Gastroesophageal sphincter (tissue), 4 donors: ENCODE measurements around the gene C17orf107. TPM values are rescaled to one million over a fixed set of nuclear protein-coding genes. Genes with fewer than 3 reads are reported as not detected.

Experiments
- ATAC-seq: fragments of 150-250 bp; one replicate; pipeline ENCODE4 v1.9.1; 2016; ENCODE audit warnings: mild to moderate bottlenecking, moderate library complexity
- H3K27ac ChIP-seq, 4 donors: fragments of 200-600 bp; sonication (generic) in 3 of 4; 1 replicate in 3 of 4; 2 replicates in 1 of 4; pipeline ENCODE4 v1.5.1; 2016 to 2019
- H3K27me3 ChIP-seq: fragments of 200-600 bp; sonication (generic); one replicate; pipeline ENCODE4 v1.5.1; 2019
- H3K36me3 ChIP-seq, 2 donors: fragments of 200-600 bp; sonication (generic); one replicate each; pipeline ENCODE4 v1.5.1; 2019; ENCODE audit warnings: control low read depth in 1 of 2
- H3K4me1 ChIP-seq, 3 donors: fragments of 200-600 bp; sonication (generic); 1 replicate in 2 of 3; 2 replicates in 1 of 3; pipeline ENCODE4 v1.5.1; 2016 to 2019; ENCODE audit warnings: control low read depth in 2 of 3
- H3K4me3 ChIP-seq, 2 donors: fragments of 200-600 bp; sonication (generic); one replicate each; pipeline ENCODE4 v1.5.1; 2019; ENCODE audit warnings: mild to moderate bottlenecking in 1 of 2, moderate library complexity in 1 of 2
- H3K9me3 ChIP-seq, 3 donors: fragments of 200-600 bp; sonication (generic); one replicate each; pipeline ENCODE4 v1.5.1; 2017 to 2019; ENCODE audit warnings: control low read depth in 2 of 3
- EP300 ChIP-seq: sonication (generic); formaldehyde crosslinking; IDR thresholded peaks from one replicate; pipeline ENCODE4 v1.6.1; 2017; ENCODE audit warnings: antibody characterized with exemption, mild to moderate bottlenecking
- POLR2A ChIP-seq, 2 donors: fragments of 450-650 bp; IDR thresholded peaks; one replicate each; pipeline ENCODE4 v1.6.1; 2017; ENCODE audit warnings: antibody characterized with exemption in 2 of 2, mild to moderate bottlenecking in 2 of 2, moderate library complexity in 1 of 2
- POLR2AphosphoS5 ChIP-seq: sonication (generic); formaldehyde crosslinking; IDR thresholded peaks from one replicate; pipeline ENCODE4 v1.6.1; 2017; ENCODE audit warnings: antibody characterized with exemption
- WGBS, 2 donors: methylation state at CpG; one replicate each; pipeline ENCODE4 v1.1.5; 2018; ENCODE audit warnings: low coverage in 1 of 2; 5-methylcytosine and 5-hydroxymethylcytosine counted together
- total RNA-seq, 4 donors: library from RNA; depleted of rRNA; stranded (reverse); fragments of >200 nt; gene quantifications; one replicate each; pipeline ENCODE4 v1.1.0, GENCODE V29; 2016
- TF ChIP-seq, protein P1 (sequence below), 4 experiments: fragments of 200-600 bp in 2 of 4; fragments of 450-650 bp in 2 of 4; sonication (generic) in 1 of 4; IDR thresholded peaks; one replicate each; pipeline ENCODE4 v1.5.1; 2017 to 2019; ENCODE audit warnings: antibody characterized with exemption in 4 of 4, mild to moderate bottlenecking in 2 of 4, moderate library complexity in 2 of 4

Gene C17orf107
- under 1 TPM; 0.30 to 0.81 (median 0.68) TPM for total RNA-seq

DNA sequence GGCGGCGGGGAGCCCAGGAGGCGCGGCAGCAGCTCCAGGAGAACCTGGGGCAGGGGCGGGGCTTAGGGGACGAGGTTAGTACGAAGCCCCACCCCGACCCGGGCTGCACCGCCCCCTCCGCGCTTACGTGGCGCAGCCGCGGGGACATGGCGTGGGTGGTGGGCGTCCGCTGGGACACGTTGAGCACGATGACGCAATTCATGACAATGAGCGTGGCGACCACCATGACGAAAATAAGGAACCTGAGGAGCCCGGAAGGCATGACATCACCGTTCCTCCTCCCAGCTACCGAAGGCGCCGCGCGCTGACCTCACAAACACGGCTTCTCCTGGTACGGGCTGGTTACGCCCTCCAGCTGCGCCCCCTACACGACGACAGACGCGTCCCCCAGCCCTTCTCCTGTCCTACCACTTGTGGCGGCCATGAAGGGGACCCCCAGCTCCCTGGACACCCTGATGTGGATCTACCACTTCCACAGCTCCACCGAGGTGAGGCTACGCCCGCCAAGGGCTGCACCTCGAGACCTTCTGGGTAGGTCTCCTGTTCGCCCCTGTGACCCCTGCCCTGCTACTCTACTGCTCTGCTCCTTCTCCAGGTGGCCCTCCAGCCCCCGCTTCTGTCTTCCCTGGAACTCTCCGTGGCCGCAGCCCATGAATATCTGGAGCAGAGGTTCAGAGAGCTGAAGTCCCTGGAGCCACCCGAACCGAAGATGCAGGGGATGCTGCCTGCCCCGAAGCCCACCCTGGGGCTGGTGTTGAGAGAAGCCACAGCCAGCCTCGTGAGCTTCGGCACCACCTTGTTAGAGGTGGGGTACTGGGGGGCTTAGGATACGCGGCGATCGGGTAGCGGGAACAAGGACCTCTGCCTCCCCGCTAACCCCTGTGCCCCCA lies at the start of gene C17orf107:
Gene C17orf107 (plus strand): TSS at position 196 of the 890 bp plus-strand sequence. CDS start 227 bp downstream, at position 423.
- Histone ChIP-seq H3K27me3 (peaks cover 45% of the 10 kb centered on the region), H3K27ac (peak within 1 kb of the TSS in 1 of 4 donors; percentile 24), H3K4me1 (peaks cover 0 to 37% (median 11%) of the 10 kb centered on the region in 3 donors), H3K36me3 (peaks cover 0 to 32% of the 10 kb centered on the region in 2 donors), H3K9me3 (no peaks in the 10 kb centered on the region), H3K4me3 (peak within 1 kb of the TSS; percentile 11 to 55)
- TF ChIP-seq POLR2AphosphoS5 (peak; percentile 11), EP300 (no peak), POLR2A (IDR thresholded peaks at IDR 0.05) (peak in 1 of 2 donors; percentile 9)
- TF ChIP-seq, protein P1, sequence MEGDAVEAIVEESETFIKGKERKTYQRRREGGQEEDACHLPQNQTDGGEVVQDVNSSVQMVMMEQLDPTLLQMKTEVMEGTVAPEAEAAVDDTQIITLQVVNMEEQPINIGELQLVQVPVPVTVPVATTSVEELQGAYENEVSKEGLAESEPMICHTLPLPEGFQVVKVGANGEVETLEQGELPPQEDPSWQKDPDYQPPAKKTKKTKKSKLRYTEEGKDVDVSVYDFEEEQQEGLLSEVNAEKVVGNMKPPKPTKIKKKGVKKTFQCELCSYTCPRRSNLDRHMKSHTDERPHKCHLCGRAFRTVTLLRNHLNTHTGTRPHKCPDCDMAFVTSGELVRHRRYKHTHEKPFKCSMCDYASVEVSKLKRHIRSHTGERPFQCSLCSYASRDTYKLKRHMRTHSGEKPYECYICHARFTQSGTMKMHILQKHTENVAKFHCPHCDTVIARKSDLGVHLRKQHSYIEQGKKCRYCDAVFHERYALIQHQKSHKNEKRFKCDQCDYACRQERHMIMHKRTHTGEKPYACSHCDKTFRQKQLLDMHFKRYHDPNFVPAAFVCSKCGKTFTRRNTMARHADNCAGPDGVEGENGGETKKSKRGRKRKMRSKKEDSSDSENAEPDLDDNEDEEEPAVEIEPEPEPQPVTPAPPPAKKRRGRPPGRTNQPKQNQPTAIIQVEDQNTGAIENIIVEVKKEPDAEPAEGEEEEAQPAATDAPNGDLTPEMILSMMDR (IDR thresholded peaks at IDR 0.05), result no peak
- 21% methylated on average over 6 of the region's 60 CpGs; no CpG with 5 or more reads in 1 of the 2 donors for WGBS, 2 donors
- peak; percentile 79 for ATAC-seq

DNA sequence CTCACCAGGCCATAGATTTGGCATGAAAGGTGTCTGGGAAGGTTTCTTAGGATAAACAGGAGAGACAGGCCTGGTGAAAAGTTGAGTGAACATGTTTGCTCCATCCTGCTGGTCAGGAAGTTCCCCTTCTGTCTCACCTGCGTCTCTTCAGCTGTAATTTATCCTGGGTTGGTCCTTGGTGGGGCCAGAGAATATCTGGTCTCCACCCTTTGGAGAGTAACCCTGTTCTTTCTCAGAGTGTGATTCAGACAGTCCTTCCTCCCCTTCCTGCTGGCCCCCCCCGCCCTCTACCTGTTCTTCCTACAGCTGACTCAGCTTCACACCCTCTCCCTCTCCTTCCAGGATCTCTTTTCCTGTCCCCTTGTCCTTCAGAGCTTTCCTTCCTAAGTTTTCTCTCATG lies 49.1 kb upstream of the C17orf107 start:
- WGBS, 2 donors, result 100% methylated on average over 1 to 2 of the region's 2 CpGs
- H3K36me3 ChIP-seq, result peaks cover 0 to 3% of the 10 kb centered on the region in 2 donors
- no peak for TF ChIP-seq POLR2A (IDR thresholded peaks at IDR 0.05)
- TF ChIP-seq, protein P1 (IDR thresholded peaks at IDR 0.05), result no peak
- TF ChIP-seq POLR2AphosphoS5, result no peak
- no peak for TF ChIP-seq EP300
- H3K27ac ChIP-seq, result no peak overlapping the region
- H3K4me3 ChIP-seq, result no peak overlapping the region
- H3K27me3 ChIP-seq, result no peaks in the 10 kb centered on the region
- no peaks in the 10 kb centered on the region for H3K9me3 ChIP-seq
- no peak for ATAC-seq
- H3K4me1 ChIP-seq, result peaks cover 0 to 31% (median 4%) of the 10 kb centered on the region in 3 donors

DNA sequence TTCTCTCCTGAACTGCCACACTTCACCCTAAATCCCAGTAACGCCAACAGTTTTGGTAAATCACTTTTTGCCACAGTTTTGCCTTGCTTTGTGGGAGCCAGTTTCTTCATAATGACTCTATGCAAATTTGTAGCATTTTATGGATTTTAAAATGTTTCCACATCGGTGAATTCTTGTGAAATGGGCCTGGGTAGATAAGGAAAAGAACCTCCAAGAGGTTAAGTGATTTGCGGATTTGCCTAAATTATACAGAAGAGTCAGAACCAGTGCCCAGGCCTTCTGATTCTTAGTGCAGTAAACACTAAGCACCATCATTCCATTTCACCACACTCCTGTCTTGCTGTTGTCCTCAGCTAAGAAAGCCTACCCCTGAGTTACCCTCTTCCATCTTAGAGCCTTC lies 48.3 kb upstream of the C17orf107 start:
- no peak overlapping the region for H3K27ac ChIP-seq
- no peak for ATAC-seq

DNA sequence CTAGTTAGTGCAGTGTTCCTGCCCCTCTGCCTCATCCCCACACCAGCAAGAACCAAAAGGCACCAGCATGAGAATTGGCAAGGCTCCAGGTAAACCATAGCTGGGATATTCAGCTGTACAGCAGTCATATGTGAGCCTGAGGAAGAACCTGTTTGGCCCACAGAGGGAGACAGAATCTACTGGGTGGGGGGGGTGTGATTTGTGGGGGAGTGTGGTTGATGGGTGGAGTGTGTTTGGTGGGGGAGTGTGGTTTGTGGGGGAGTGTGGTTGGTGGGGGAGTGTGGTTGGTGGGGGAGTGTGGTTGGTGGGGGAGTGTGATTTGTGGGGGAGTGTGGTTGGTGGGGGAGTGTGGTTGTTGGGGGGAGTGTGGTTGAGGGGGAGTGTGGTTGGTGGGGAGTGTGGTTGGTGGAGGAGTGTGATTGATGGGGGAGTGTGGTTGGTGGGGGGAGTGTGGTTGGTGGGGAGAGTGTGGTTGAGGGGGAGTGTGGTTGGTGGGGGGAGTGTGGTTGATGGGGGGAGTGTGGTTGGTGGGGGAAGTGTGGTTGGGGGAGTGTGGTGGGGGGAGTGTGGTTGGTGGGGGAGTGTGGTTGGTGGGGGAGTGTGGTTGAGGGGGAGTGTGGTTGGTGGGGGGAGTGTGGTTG lies 46.6 kb upstream of the C17orf107 start:
- H3K27ac ChIP-seq, result no peak overlapping the region
- peaks cover 0 to 29% (median 4%) of the 10 kb centered on the region in 3 donors for H3K4me1 ChIP-seq

More for the DNA sequence above, 48.3 kb upstream of the C17orf107 start:
- WGBS, 2 donors, result 82 to 94% methylated on average over 2 to 3 of the region's 3 CpGs
- H3K4me3 ChIP-seq, result no peak overlapping the region
- H3K4me1 ChIP-seq, result peaks cover 0 to 26% (median 4%) of the 10 kb centered on the region in 3 donors
- H3K36me3 ChIP-seq, result peaks cover 0 to 3% of the 10 kb centered on the region in 2 donors
- H3K9me3 ChIP-seq, result no peaks in the 10 kb centered on the region
- no peaks in the 10 kb centered on the region for H3K27me3 ChIP-seq
- TF ChIP-seq POLR2A (IDR thresholded peaks at IDR 0.05) (no peak), EP300 (no peak), POLR2AphosphoS5 (no peak)
- TF ChIP-seq, protein P1 (IDR thresholded peaks at IDR 0.05), result no peak

More for the DNA sequence above, 46.6 kb upstream of the C17orf107 start:
- Histone ChIP-seq H3K4me3 (no peak overlapping the region), H3K27me3 (no peaks in the 10 kb centered on the region), H3K9me3 (no peaks in the 10 kb centered on the region), H3K36me3 (peaks cover 0 to 3% of the 10 kb centered on the region in 2 donors)
- no peak for ATAC-seq
- TF ChIP-seq EP300 (no peak), POLR2A (IDR thresholded peaks at IDR 0.05) (no peak), POLR2AphosphoS5 (no peak)
- TF ChIP-seq, protein P1 (IDR thresholded peaks at IDR 0.05), result no peak
